GM12801 (cell line): ENCODE data around the gene ABHD18.

Experiments used
- CTCF ChIP-seq: IDR thresholded peaks from one replicate; pipeline ENCODE4 v1.5.1; 2011; ENCODE audit warnings: control low read depth; ENCODE audit not compliant: insufficient read length; ENCODE audit errors: extremely low read depth

The ABHD18 gene

GRCh38 chr4:127982445-127982844 lies 17.2 kb downstream of the ABHD18 start:
- no peak for TF ChIP-seq CTCF

- TF ChIP-seq CTCF = no peak
These were observed 20.8 kb downstream of the ABHD18 start for GRCh38 chr4:127985989-127986388.

GRCh38 chr4:127988638-127989037 lies 23.4 kb downstream of the ABHD18 start:
- no peak for TF ChIP-seq CTCF

- no peak for TF ChIP-seq CTCF
These were observed 27.9 kb downstream of the ABHD18 start for GRCh38 chr4:127993151-127993550.

GRCh38 chr4:127995776-127996175 lies 30.6 kb downstream of the ABHD18 start:
- TF ChIP-seq CTCF = no peak

GRCh38 chr4:127997534-127998388 lies 32.6 kb downstream of the ABHD18 start:
- TF ChIP-seq CTCF = no peak

GRCh38 chr4:128006592-128006991 lies 41.4 kb downstream of the ABHD18 start:
- TF ChIP-seq CTCF = no peak
